ENCODE results near the gene NPB.
A peak's percentile ranks its signal among the peaks of the same experiment; 100 is the strongest.

Gene NPB

GRCh38 chr17:81911277-81911961 lies 9.4 kb downstream of the NPB start, which contains the start of gene PCYT2:
Gene PCYT2 (minus strand): TSS chr17:81911399. CDS start chr17:81911355, 44 bp downstream.
- H3K4me1 ChIP-seq (ENCODE audit: control insufficient read depth, low read length), result peaks cover 18% of the 10 kb centered on the region
- peak within 1 kb of the TSS; percentile 52 for H3K27ac ChIP-seq (ENCODE audit: low read depth, low read length)
- peaks cover 10% of the 10 kb centered on the region for H3F3A ChIP-seq (ENCODE audit: control insufficient read depth, insufficient read depth)

GRCh38 chr17:81911969-81912368 lies 9.9 kb downstream of the NPB start:
- no peak overlapping the region for H3K27ac ChIP-seq (ENCODE audit: low read depth, low read length)
- H3F3A ChIP-seq (ENCODE audit: control insufficient read depth, insufficient read depth), result peaks cover 10% of the 10 kb centered on the region
- H3K27me3 ChIP-seq (ENCODE audit: control insufficient read depth, low read length), result no peaks in the 10 kb centered on the region
- peaks cover 18% of the 10 kb centered on the region; the same call in 1 of the 2 replicates for H4K20me1 ChIP-seq (ENCODE audit: control insufficient read depth, insufficient read depth, low read depth, low read length)
- H3K79me2 ChIP-seq (ENCODE audit: control insufficient read depth, low read length), result peaks cover 37% of the 10 kb centered on the region
- H3K4me1 ChIP-seq (ENCODE audit: control insufficient read depth, low read length), result peaks cover 23% of the 10 kb centered on the region
- H3K9me3 ChIP-seq (ENCODE audit: control insufficient read depth, insufficient read depth, low read length), result no peaks in the 10 kb centered on the region
- no peak for TF ChIP-seq EZH2phosphoT487 (IDR thresholded peaks at IDR 0.05; ENCODE audit: borderline replicate concordance, low read length)
- no peak for TF ChIP-seq CTCF (IDR thresholded peaks at IDR 0.05; ENCODE audit: low read depth, low read length, poor library complexity, severe bottlenecking)
- H3K36me3 ChIP-seq (ENCODE audit: control insufficient read depth, low read length), result peaks cover 81% of the 10 kb centered on the region
- no peaks in the 10 kb centered on the region for H3K9me2 ChIP-seq (replicated peaks; ENCODE audit: control insufficient read depth, low read length)
- H3K4me3 ChIP-seq (ENCODE audit: low read length), result peak overlapping the region; percentile 33
- peak overlapping the region; percentile 46 for H3K4me2 ChIP-seq (ENCODE audit: low read length)

More at GRCh38 chr17:81911277-81911961, 9.4 kb downstream of the NPB start, which contains the start of gene PCYT2:
- no peaks in the 10 kb centered on the region for H3K27me3 ChIP-seq (ENCODE audit: control insufficient read depth, low read length)
- no peaks in the 10 kb centered on the region for H3K9me3 ChIP-seq (ENCODE audit: control insufficient read depth, insufficient read depth, low read length)
- H3K4me2 ChIP-seq (ENCODE audit: low read length), result peak within 1 kb of the TSS; percentile 93
- H3K9me2 ChIP-seq (replicated peaks; ENCODE audit: control insufficient read depth, low read length), result no peaks in the 10 kb centered on the region
- H3K4me3 ChIP-seq (ENCODE audit: low read length), result peak within 1 kb of the TSS; percentile 98
- H3K79me2 ChIP-seq (ENCODE audit: control insufficient read depth, low read length), result peaks cover 32% of the 10 kb centered on the region
- H3K36me3 ChIP-seq (ENCODE audit: control insufficient read depth, low read length), result peaks cover 82% of the 10 kb centered on the region
- peak; percentile 51 for TF ChIP-seq CTCF (IDR thresholded peaks at IDR 0.05; ENCODE audit: low read depth, low read length, poor library complexity, severe bottlenecking)
- TF ChIP-seq EZH2phosphoT487 (IDR thresholded peaks at IDR 0.05; ENCODE audit: borderline replicate concordance, low read length), result no peak
- peaks cover 16% of the 10 kb centered on the region; the same call in 1 of the 2 replicates for H4K20me1 ChIP-seq (ENCODE audit: control insufficient read depth, insufficient read depth, low read depth, low read length)

GRCh38 chr17:81912441-81913309 lies 10.6 kb downstream of the NPB start:
- H3K27ac ChIP-seq (ENCODE audit: low read depth, low read length), result no peak overlapping the region
- H3K9me2 ChIP-seq (replicated peaks; ENCODE audit: control insufficient read depth, low read length), result no peaks in the 10 kb centered on the region
- H3K4me1 ChIP-seq (ENCODE audit: control insufficient read depth, low read length), result peaks cover 27% of the 10 kb centered on the region
- H3K4me2 ChIP-seq (ENCODE audit: low read length), result no peak overlapping the region
- TF ChIP-seq EZH2phosphoT487 (IDR thresholded peaks at IDR 0.05; ENCODE audit: borderline replicate concordance, low read length), result no peak
- TF ChIP-seq CTCF (IDR thresholded peaks at IDR 0.05; ENCODE audit: low read depth, low read length, poor library complexity, severe bottlenecking), result no peak
- no peak overlapping the region for H3K4me3 ChIP-seq (ENCODE audit: low read length)
- peaks cover 80% of the 10 kb centered on the region for H3K36me3 ChIP-seq (ENCODE audit: control insufficient read depth, low read length)
- no peaks in the 10 kb centered on the region for H3K27me3 ChIP-seq (ENCODE audit: control insufficient read depth, low read length)
- peaks cover 45% of the 10 kb centered on the region for H3K79me2 ChIP-seq (ENCODE audit: control insufficient read depth, low read length)
- peaks cover 23% of the 10 kb centered on the region; the same call in 1 of the 2 replicates for H4K20me1 ChIP-seq (ENCODE audit: control insufficient read depth, insufficient read depth, low read depth, low read length)
- H3K9me3 ChIP-seq (ENCODE audit: control insufficient read depth, insufficient read depth, low read length), result no peaks in the 10 kb centered on the region
- peaks cover 10% of the 10 kb centered on the region for H3F3A ChIP-seq (ENCODE audit: control insufficient read depth, insufficient read depth)

All from DOHH2 (cell line).